Measurements from ENCODE around the gene ATP8B3. TPM values are rescaled to one million over a fixed set of nuclear protein-coding genes. Genes with fewer than 3 reads are reported as not detected.

Gene ATP8B3
- total RNA-seq, 1 experiment from 2014 or later, result 9.6 TPM

GRCh38 chr19:1808395-1808731 lies 3.7 kb downstream of the ATP8B3 start:
- no peak overlapping the region for H3K18ac ChIP-seq (ENCODE audit: insufficient read length, low read depth, low read length)
- no peaks in the 10 kb centered on the region for H3K9me3 ChIP-seq (ENCODE audit: control insufficient read depth, low read depth, low read length)
- no peak overlapping the region for H3K27ac ChIP-seq (ENCODE audit: insufficient read length, low read depth, low read length)
- peaks cover 0 to 2% (median 0%) of the 10 kb centered on the region in 3 experiments; a peak in 2 of 7 replicates for H3K36me3 Mint-ChIP-seq (ENCODE audit: insufficient read depth in 1 of 3, low read depth in 3 of 3)
- no peak overlapping the region for H2BK12ac ChIP-seq (ENCODE audit: insufficient read length, low read depth, low read length)
- no peak overlapping the region; a peak in 1 of 5 replicates for H3K4me3 Mint-ChIP-seq
- peaks cover 2% of the 10 kb centered on the region for H4K20me1 ChIP-seq (ENCODE audit: control insufficient read depth, insufficient read depth, insufficient read length)
- H3K9me3 Mint-ChIP-seq, result no peaks in the 10 kb centered on the region; a peak in 1 of 5 replicates
- no CpG with 5 or more reads among the region's 2 CpGs for WGBS (ENCODE audit: extremely low coverage, insufficient read length, low lambda C conversion rate)
- no peak overlapping the region for H3T11ph ChIP-seq (ENCODE audit: low read length)
- no peak overlapping the region for H2BK5ac ChIP-seq (ENCODE audit: insufficient read length, low read length)
- H3K4me1 ChIP-seq (ENCODE audit: insufficient read depth, low read length), result no peaks in the 10 kb centered on the region
- H2BK120ac ChIP-seq (ENCODE audit: low read depth, low read length, poor library complexity, severe bottlenecking), result no peak overlapping the region
- H3K79me2 ChIP-seq (ENCODE audit: insufficient read depth, low read length), result no peaks in the 10 kb centered on the region
- no peak overlapping the region for H2BK15ac ChIP-seq (ENCODE audit: low read depth, low read length)
- no peak overlapping the region for H3K4ac ChIP-seq (ENCODE audit: low read depth, low read length)
- H3K27me3 ChIP-seq (ENCODE audit: insufficient read depth, low read length), result no peaks in the 10 kb centered on the region
- no peak overlapping the region for H3K9ac ChIP-seq (ENCODE audit: extremely low read depth, insufficient read length, low read length)
- H3K27ac Mint-ChIP-seq, result no peak overlapping the region
- H3K27me3 Mint-ChIP-seq (ENCODE audit: low read depth), result peaks cover 9% of the 10 kb centered on the region
- no peaks in the 10 kb centered on the region for H3K79me1 ChIP-seq (ENCODE audit: insufficient read depth, low read depth, low read length, poor library complexity, severe bottlenecking)
- H3K4me1 Mint-ChIP-seq, result peaks cover 6 to 8% of the 10 kb centered on the region in 2 experiments
- no peak for TF ChIP-seq CTCF (conservative IDR thresholded peaks at IDR 0.05)
- no peak overlapping the region for H2AFZ ChIP-seq (ENCODE audit: low read length)
- no peak overlapping the region for H3K56ac ChIP-seq (ENCODE audit: insufficient read length, low read depth, low read length)
- no peak overlapping the region for H2BK20ac ChIP-seq (ENCODE audit: low read depth, low read length, poor library complexity, severe bottlenecking)
- H2AK5ac ChIP-seq (ENCODE audit: insufficient read length, low read length), result no peak overlapping the region
- no peak overlapping the region for H4K8ac ChIP-seq (replicated peaks; ENCODE audit: insufficient read length, low read depth, low read length)
- no peak overlapping the region for H3K4me2 ChIP-seq (ENCODE audit: insufficient read depth, insufficient read length, low read length)
- H3K23ac ChIP-seq (ENCODE audit: insufficient read length, low read depth, low read length), result no peak overlapping the region
- H4K5ac ChIP-seq (ENCODE audit: insufficient read length, low read depth, low read length), result no peak overlapping the region
- DNase-seq, result no peak
- no peak overlapping the region for H3K14ac ChIP-seq (ENCODE audit: insufficient read depth, low read length)
- H4K91ac ChIP-seq (ENCODE audit: insufficient read length, low read depth, low read length), result no peak overlapping the region
- H3K23me2 ChIP-seq (ENCODE audit: insufficient read length, low read depth, low read length, poor library complexity, severe bottlenecking), result peaks cover 3% of the 10 kb centered on the region

Data from H9 (cell line).